Hepatocyte (in vitro differentiated cells): ENCODE data around the gene ACOT8.

Experiments
- EZH2 ChIP-seq: fragments of 200-600 bp; sonication (generic); IDR thresholded peaks from 2 replicates; pipeline ENCODE4 v1.6.1; 2016; ENCODE audit warnings: antibody characterized with exemption, mild to moderate bottlenecking, borderline replicate concordance
- EZH2phosphoT487 ChIP-seq: fragments of 200-600 bp; sonication (generic); IDR thresholded peaks from one replicate; pipeline ENCODE4 v1.6.1; 2018; ENCODE audit warnings: antibody characterized with exemption, mild to moderate bottlenecking, low read depth, moderate library complexity; ENCODE audit not compliant: unreplicated experiment, severe bottlenecking
- TF ChIP-seq, protein P1 (sequence below): fragments of 200-600 bp; sonication (generic); IDR thresholded peaks from 2 replicates; pipeline ENCODE4 v1.5.1; 2016; ENCODE audit warnings: antibody characterized with exemption, mild to moderate bottlenecking; ENCODE audit not compliant: poor library complexity

DNA sequence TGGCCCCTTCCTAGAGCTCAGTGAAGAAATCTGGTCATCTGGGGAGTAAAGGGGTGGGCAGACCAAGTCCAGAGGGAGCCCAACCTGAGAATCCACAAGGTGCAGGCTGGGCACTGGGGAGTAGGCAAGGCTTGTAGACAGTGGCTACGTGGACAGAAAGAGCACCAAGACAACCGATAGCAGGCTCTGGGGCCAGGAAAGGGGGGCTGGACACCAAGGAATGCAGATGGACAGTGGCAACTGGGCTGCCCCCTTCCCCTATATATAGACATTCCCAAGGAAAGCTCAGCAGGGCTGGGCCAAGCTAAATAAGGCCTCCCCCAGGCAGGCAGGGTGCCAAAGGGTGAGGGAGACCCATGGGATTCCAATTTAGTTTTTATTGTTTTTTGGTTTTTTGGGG is 28.6 kb downstream of the ACOT8 start:
- TF ChIP-seq, protein P1, sequence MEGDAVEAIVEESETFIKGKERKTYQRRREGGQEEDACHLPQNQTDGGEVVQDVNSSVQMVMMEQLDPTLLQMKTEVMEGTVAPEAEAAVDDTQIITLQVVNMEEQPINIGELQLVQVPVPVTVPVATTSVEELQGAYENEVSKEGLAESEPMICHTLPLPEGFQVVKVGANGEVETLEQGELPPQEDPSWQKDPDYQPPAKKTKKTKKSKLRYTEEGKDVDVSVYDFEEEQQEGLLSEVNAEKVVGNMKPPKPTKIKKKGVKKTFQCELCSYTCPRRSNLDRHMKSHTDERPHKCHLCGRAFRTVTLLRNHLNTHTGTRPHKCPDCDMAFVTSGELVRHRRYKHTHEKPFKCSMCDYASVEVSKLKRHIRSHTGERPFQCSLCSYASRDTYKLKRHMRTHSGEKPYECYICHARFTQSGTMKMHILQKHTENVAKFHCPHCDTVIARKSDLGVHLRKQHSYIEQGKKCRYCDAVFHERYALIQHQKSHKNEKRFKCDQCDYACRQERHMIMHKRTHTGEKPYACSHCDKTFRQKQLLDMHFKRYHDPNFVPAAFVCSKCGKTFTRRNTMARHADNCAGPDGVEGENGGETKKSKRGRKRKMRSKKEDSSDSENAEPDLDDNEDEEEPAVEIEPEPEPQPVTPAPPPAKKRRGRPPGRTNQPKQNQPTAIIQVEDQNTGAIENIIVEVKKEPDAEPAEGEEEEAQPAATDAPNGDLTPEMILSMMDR: no peak
- TF ChIP-seq EZH2 (no peak), EZH2phosphoT487 (no peak)
